NOMO-1 (cell line): ENCODE measurements around the gene PLEKHG2.

Experiments used
- DNase-seq, 2 experiments: peaks; one replicate each; lab custom pipeline; 2025; ENCODE audit not compliant: unreplicated experiment in 2 of 2; lab: John Stamatoyannopoulos, UW

Gene PLEKHG2

GRCh38 chr19:39415111-39416046 is 2.9 kb downstream of the PLEKHG2 start:
- no peak for DNase-seq

DNA sequence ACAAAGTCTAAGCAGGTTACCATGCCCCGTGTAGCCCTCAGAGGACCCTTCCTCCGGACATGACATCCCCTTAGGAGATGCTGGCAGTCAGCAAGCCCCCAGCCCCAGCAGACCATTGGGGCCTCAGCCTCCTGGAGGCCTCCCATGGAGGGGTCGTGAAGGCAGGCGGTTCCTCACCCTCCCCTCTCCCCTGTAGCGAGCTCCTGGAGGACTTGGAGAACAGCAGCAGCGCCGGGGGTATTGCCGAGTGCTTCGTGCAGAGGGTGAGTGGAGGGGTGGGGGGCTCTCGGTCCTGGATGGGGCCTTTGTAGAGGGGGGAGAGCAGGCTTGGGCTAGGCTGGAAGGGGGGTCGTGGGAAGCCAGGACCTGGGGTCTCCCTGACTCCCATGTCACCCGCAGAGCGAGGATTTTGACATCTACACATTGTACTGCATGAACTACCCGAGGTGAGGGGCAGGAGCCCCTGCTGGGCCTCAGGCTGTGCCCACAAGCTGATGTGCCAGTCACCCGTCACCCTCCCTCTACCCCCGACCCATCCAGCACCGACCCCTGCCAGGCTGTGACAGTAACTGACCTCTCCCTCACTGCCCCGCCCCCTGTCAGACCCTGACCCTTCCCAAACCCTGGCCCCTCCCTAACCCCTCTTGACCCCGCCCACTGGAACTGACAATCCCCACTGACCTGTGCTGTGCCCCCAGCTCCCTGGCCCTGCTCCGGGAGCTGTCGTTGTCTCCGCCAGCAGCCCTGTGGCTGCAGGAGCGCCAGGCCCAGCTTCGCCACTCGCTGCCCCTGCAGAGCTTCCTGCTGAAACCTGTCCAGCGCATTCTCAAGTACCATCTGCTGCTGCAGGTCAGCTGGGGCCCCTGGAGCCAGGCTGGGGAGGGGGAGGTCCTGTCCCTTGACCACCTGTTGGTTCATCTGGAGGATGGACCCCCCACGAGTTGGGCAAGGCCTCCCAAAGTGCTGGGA is 4.0 kb downstream of the PLEKHG2 start:
- no peak for DNase-seq

GRCh38 chr19:39417463-39418181 is 5.2 kb downstream of the PLEKHG2 start:
- no peak for DNase-seq

GRCh38 chr19:39419003-39419402 is 6.5 kb downstream of the PLEKHG2 start:
- no peak for DNase-seq

- no peak for DNase-seq
These were observed 8.3 kb downstream of the PLEKHG2 start for GRCh38 chr19:39420769-39421168.

GRCh38 chr19:39422020-39422419 is 9.6 kb downstream of the PLEKHG2 start:
- DNase-seq, result no peak

GRCh38 chr19:39423258-39424086 is 11.0 kb downstream of the PLEKHG2 start:
- DNase-seq, result no peak

DNA sequence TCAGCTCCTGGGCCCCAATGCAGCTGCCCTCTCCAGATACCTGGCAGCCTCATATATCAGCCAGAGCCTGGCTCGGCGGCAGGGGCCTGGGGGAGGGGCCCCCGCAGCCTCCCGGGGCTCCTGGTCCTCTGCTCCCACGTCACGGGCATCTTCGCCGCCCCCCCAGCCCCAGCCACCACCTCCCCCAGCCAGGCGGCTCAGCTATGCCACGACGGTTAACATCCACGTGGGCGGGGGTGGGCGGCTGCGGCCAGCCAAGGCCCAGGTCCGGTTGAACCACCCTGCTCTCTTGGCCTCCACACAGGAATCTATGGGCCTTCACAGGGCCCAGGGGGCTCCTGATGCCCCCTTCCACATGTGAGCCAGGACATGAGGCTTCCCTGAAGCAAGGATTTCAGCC is 12.5 kb downstream of the PLEKHG2 start:
- DNase-seq, result no peak

DNA sequence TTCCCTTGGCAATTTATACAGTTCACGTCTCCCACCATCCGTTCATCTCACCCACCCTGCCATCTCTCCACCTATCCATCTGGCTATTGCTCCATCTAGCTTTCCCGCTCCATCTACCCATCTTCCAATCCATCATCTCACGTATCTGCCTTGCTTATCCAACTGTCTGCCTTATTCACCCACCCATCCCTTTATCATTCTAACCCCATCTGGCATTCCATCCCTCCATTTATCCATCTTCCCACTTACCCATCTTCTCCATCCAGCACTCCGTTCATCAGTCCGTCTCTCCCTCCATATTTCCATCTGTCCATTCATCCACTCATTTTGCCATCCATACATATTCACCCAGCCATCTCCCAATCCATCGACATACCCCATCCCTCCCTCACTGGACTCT is 13.3 kb downstream of the PLEKHG2 start:
- DNase-seq, result no peak

DNA sequence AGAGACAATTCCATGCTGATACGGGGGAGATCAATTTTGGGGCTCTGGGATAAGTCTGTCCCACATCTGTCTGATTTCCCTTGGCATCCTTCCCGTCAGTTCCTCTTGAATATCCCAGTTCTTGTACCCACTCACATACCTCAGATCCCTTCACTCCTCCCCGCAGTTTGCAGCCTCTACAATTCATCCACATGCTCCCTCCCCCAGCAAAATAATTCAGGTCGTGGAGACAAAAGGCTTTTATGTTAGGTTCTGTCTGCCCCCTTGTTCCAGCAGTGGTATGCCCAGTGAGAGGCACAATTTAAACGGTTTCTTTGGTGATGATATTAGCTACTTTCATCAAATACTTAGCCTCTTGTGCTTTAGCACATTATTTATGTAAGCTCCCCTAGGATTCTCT is 13.7 kb downstream of the PLEKHG2 start:
- DNase-seq, result no peak

DNA sequence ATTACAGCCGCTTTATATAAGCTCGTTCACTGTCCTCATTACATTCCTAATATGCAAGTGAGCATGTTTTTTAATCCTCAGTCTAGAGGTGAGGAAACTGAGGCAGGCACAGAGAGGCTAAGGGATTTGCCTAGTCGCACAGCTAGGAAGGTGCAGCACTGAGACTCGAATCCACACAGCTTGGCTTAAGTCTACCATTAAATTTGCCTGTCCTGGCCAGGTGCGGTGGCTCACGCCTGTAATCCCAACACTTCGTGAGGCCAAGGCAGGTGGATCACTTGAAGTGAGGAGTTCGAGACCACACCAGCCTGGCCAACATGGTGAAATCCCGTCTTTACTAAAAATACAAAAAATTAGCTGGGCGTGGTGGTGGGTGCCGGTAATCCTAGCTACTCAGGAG is 15.2 kb downstream of the PLEKHG2 start:
- no peak for DNase-seq

- no peak for DNase-seq
These were observed 16.0 kb downstream of the PLEKHG2 start for GRCh38 chr19:39428283-39429112.

DNA sequence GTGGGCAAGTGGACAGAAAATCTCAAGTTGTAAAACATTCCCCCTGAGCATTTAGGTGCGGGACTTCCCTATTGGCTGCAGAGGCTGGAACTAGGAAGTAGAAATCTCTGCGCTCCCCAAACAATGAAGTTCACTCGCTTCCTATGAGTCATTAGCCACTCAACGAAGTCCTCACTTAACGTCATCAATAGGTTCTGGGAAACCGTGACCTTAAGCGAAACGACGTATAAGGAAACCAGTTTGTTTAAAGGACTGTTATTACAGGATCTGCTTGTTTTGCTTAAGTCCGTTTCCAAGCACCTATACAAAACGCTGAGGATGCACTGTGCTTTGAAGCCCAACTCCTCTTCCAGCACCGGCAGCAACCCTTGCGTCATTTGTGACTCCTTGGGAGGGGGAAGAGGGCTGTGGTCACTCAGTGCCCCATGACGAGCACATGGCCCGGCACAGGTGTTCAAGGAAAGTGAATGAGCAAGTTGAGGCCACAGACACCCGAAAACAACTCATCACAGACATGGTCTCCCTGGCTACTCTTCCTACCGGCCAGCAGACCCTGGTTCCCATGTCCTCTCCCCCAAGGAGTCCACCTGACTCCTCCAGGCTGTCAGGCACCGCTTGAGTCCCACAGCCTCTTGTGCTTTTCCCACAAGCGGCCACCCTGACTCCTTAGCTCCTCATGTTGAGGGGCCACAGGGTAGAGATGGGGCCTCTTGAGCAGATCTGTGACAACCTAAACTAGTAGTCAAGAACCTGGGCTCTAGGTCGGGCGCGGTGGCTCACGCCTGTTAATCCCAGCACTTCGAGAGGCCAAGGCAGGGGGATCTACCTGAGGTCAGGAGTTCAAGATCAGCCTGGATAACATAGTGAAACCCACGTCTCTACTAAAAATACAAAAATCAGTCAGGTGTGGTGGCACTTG is 18.5 kb downstream of the PLEKHG2 start:
- DNase-seq, result peak; percentile 76 to 94

- DNase-seq, result no peak
These were observed 20.2 kb downstream of the PLEKHG2 start for GRCh38 chr19:39432677-39433025.

DNA sequence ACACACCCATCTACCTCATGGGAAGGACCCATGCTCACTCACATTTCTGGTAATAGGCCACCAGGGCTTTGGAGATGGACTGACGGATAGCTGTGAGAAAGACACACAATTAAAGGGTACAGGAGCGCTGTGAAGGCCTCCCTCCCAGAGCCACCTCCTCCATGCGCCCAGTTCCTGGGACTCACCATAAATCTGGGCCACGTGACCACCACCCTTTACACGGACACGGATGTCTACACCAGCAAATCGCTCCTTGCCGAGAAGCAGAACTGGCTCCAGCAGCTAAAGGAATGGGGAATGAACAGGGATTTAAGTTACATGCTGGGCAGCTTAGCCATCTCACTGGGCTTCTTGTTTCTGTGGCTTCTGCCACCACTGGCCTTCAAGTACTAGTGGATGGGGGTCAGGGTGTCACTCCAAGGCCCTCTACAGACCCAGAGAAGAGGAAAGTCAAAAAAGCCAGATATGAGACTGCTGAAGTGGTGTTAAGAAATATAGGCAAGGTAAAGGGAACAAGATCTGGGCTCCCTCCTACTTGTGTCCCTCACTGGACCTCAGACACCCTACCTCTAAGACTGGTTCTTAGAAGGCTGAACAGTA is 21.1 kb downstream of the PLEKHG2 start:
- DNase-seq, result no peak

DNA sequence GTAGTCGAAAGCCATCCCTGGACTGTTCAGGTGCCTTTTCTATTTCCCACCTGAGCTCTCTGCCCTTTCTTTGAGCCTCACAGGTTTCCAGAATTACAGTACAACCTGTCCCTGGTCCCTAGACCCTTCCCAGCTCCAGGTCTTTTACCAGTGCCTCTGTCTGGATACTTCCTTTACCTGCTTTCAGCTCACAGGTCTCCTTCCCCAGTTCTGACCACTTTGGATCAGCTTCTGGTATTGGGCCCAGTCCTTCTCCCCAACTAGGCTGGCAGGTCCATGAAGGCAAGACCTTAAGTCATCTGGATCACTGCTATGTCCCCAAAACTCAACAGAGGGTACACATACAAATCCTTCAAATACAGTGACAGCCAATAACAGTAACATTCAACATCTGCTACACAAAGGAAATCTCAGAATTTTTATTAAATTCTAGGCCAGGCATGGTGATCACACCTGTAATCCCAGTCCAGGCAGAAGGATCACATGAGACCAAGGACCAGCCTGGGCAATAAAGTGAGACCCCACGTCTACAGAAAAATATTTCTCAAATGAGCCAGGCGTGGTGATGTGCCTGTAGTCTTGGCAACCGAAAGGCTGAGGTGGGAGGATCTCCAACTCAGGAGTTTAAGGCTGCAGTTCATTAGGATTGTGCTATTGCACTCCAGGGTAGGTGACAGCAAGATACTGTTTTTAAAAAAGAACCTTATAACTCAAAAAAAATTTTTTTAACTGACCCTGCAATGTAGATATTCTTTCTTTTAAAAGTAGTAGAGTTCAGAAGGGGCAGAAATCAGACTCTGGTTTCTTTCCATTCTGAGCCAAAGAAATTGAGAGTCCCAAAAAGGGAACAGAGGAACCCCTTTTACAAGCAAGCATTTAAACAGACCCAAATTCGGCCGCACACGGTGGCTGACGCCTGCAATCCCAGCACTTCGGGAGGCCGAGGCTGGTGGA is 21.9 kb downstream of the PLEKHG2 start:
- DNase-seq, result peak in 1 of 2 experiments; percentile 12
